Thyroid gland (tissue), 4 donors: ENCODE measurements around the gene CDHR3. TPM values are rescaled to one million over a fixed set of nuclear protein-coding genes. Genes with fewer than 3 reads are reported as not detected.

Source experiments
- DNase-seq, 2 donors: peaks; one replicate each; pipeline ENCODE4 v3.0.0-alpha.2; 2019
- H3K27ac ChIP-seq, 3 donors: fragments of 200-600 bp; sonication (generic); 1 replicate in 2 of 3; 2 replicates in 1 of 3; pipeline ENCODE4 v1.5.1; 2016 to 2019; ENCODE audit warnings: mild to moderate bottlenecking in 1 of 3, moderate library complexity in 1 of 3
- H3K27me3 ChIP-seq: fragments of 200-600 bp; sonication (generic); one replicate; pipeline ENCODE4 v1.5.1; 2019
- H3K36me3 ChIP-seq, 2 donors: fragments of 200-600 bp; sonication (generic); one replicate each; pipeline ENCODE4 v1.5.1; 2016 to 2019
- H3K4me1 ChIP-seq, 2 donors: fragments of 200-600 bp; sonication (generic); one replicate each; pipeline ENCODE4 v1.5.1; 2017 to 2019
- H3K4me3 ChIP-seq, 3 donors: fragments of 200-600 bp; sonication (generic); replicated peaks in 1 of 3; 1 replicate in 2 of 3; 2 replicates in 1 of 3; pipeline ENCODE4 v1.5.1; 2016; ENCODE audit warnings: mild to moderate bottlenecking in 1 of 3
- H3K9me3 ChIP-seq: fragments of 200-600 bp; sonication (generic); one replicate; pipeline ENCODE4 v1.5.1; 2017
- POLR2A ChIP-seq, 2 donors: fragments of 450-650 bp; IDR thresholded peaks; one replicate each; pipeline ENCODE4 v1.6.1; 2017; ENCODE audit warnings: antibody characterized with exemption in 2 of 2, mild to moderate bottlenecking in 2 of 2, moderate library complexity in 1 of 2
- WGBS, 2 donors: methylation state at CpG; one replicate each; pipeline ENCODE4 v1.1.5; 2017; 5-methylcytosine and 5-hydroxymethylcytosine counted together
- intact Hi-C: fragments of 100-400 bp; cut with DNase I; formaldehyde crosslinking; loops from one replicate; pipeline ENCODE4 v1.15.1; 2023
- total RNA-seq, 4 donors: library from RNA; depleted of rRNA; stranded (reverse); fragments of >200 nt; gene quantifications; one replicate each; pipeline ENCODE4 v1.2.3, GENCODE V29; 2016
- TF ChIP-seq, protein P1 (sequence below), 6 experiments: fragments of 200-600 bp in 3 of 6; fragments of 450-650 bp in 3 of 6; sonication (generic) in 3 of 6; IDR thresholded peaks; one replicate each; pipeline ENCODE4 v1.5.1; 2016 to 2019; ENCODE audit warnings: antibody characterized with exemption in 6 of 6, mild to moderate bottlenecking in 2 of 6, inconsistent platforms in 1 of 6, moderate library complexity in 1 of 6

CDHR3 gene
- total RNA-seq, 4 donors from 2014 or later, result 5.8 to 8.6 (median 7.3) TPM

DNA sequence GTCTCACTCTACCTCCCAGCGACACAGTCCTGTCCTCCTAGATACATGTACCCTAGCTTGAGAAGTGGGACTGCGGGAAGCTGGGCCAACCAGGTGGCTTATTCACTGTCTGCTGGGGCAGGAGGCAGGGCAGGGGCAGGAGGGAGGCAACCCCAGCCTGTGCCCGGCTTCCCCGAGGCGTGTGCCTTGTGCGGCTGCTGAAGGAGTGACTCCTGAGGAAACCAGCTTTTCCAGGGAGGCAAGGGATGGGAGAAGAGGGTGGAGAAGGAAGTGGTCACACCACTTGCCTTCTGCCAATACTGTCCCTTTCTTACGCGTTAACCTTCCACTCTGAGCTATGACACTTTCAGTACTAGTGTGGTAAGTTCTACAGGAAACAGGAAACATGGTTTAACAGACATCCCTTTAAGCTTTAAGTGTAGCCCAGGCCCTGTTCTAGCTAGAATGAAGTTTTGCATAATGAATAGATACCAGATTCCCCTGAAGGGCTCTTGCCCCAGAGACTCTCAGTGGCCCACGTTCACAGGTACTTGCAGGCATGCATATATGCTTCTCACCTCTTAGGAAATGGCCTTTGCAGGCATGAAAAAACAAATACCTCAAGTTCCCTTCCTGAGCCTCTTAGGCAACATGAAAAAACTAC is 108.4 kb downstream of the CDHR3 start:
- Histone ChIP-seq H3K27ac (peak overlapping the region; percentile 68 to 96 (median 91)), H3K9me3 (no peaks in the 10 kb centered on the region), H3K36me3 (no peaks in the 10 kb centered on the region), H3K27me3 (no peaks in the 10 kb centered on the region), H3K4me1 (peaks cover 38 to 55% of the 10 kb centered on the region in 2 donors), H3K4me3 (no peak overlapping the region)
- 52 to 66% methylated on average over 9 of the region's 9 CpGs for WGBS, 2 donors
- DNase-seq, result peak in 1 of 2 donors; percentile 18
- TF ChIP-seq, protein P1, sequence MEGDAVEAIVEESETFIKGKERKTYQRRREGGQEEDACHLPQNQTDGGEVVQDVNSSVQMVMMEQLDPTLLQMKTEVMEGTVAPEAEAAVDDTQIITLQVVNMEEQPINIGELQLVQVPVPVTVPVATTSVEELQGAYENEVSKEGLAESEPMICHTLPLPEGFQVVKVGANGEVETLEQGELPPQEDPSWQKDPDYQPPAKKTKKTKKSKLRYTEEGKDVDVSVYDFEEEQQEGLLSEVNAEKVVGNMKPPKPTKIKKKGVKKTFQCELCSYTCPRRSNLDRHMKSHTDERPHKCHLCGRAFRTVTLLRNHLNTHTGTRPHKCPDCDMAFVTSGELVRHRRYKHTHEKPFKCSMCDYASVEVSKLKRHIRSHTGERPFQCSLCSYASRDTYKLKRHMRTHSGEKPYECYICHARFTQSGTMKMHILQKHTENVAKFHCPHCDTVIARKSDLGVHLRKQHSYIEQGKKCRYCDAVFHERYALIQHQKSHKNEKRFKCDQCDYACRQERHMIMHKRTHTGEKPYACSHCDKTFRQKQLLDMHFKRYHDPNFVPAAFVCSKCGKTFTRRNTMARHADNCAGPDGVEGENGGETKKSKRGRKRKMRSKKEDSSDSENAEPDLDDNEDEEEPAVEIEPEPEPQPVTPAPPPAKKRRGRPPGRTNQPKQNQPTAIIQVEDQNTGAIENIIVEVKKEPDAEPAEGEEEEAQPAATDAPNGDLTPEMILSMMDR (IDR thresholded peaks at IDR 0.05), result no peak
- TF ChIP-seq POLR2A (IDR thresholded peaks at IDR 0.05), result no peak
- intact Hi-C loops, result loop anchor here (5.0 kb wide), 1 partner anchor 36 kb away; no protein-coding TSS in a partner anchor

DNA sequence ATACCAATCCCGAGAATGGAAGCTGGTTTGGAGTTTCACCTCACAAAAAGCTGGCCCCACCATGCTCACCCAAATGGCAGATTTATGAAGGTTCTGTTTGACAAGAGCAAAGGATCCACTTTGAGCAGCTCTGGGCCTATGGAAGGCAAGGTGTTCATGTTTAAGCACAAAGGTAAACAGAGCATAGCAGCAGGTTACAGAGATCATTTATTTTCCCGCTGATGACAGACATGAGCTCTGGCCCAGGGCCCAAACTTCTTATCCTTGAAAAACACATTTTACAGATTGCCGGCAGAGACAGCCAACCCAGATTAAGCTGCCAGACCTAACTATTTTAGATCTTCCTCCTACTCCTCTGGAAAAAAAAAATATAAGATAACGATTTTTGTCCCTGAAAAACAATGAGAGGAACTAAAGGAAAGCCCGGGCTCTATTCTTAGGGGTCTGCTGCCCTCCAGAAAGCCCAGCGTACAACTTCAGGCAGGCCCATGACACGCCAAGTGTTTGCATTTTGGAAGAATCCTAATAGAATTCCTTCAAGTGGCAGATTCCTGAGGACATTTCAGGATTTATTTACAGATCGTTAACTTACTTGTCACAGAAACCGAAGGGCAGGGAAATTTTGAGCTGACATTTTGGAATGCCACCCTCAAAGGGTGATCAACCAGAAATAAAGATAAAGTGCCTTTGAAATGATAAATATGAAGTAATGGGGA is 109.1 kb downstream of the CDHR3 start:
- no peaks in the 10 kb centered on the region for H3K36me3 ChIP-seq
- H3K27ac ChIP-seq, result peak overlapping the region; percentile 68 to 96 (median 91)
- no peak for TF ChIP-seq POLR2A (IDR thresholded peaks at IDR 0.05)
- TF ChIP-seq, protein P1 (IDR thresholded peaks at IDR 0.05), result no peak
- H3K27me3 ChIP-seq, result no peaks in the 10 kb centered on the region
- peaks cover 38 to 53% of the 10 kb centered on the region in 2 donors for H3K4me1 ChIP-seq
- peak; percentile 55 to 68 for DNase-seq
- intact Hi-C loops, result loop anchor here (5.0 kb wide), 1 partner anchor 35 kb away; no protein-coding TSS in a partner anchor
- WGBS, 2 donors, result 23 to 25% methylated on average over 9 of the region's 9 CpGs
- no peak overlapping the region for H3K4me3 ChIP-seq
- H3K9me3 ChIP-seq, result no peaks in the 10 kb centered on the region

DNA sequence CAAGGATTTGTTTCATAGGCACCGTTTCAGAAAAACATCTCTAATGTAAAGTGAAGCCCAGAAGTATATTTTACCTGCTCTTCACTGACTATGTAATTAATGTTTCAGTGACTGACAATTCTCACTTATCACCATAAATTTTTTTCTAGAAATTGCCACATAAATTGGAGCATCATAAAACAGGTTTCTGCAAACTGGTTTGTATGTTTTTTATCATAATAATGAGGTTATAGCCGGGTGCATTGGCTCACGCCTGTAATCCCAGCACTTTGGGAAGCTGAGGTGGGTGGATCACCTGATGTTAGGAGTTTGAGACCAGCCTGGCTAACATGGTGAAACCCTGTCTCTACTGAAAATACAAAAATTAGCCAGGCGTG is 109.6 kb downstream of the CDHR3 start:
- Histone ChIP-seq H3K4me3 (no peak overlapping the region), H3K9me3 (no peaks in the 10 kb centered on the region), H3K4me1 (peaks cover 38 to 53% of the 10 kb centered on the region in 2 donors), H3K36me3 (no peaks in the 10 kb centered on the region), H3K27ac (peak overlapping the region; percentile 68 to 96 (median 91)), H3K27me3 (no peaks in the 10 kb centered on the region)
- TF ChIP-seq, protein P1 (IDR thresholded peaks at IDR 0.05), result no peak
- TF ChIP-seq POLR2A (IDR thresholded peaks at IDR 0.05), result no peak
- intact Hi-C loops, result loop anchor here (5.0 kb wide), 1 partner anchor 35 kb away; no protein-coding TSS in a partner anchor
- WGBS, 2 donors, result 76% methylated on average over 4 of the region's 4 CpGs
- no peak for DNase-seq

DNA sequence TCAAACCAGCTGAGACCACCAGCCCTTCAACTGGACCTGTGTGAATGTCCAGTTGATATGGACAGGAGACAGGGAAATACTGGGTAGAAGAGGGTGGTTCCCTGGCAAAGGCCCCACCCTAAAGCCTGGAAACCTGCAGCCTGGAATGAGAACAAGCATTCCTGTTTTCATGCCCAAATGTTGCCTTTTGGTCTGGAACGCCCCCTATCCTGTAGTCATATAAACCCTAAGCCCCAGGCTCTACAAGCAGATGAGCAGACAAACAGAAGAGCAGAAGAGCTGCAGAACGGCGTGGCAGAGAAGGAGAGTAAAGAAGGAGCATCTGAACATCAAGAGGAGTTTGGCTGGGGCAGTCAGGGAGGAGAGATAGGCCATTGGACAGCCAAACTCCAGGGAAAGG is 110.6 kb downstream of the CDHR3 start:
- H3K9me3 ChIP-seq, result no peaks in the 10 kb centered on the region
- intact Hi-C loops, result loop anchor here (5.0 kb wide), 1 partner anchor 34 kb away; no protein-coding TSS in a partner anchor
- H3K27ac ChIP-seq, result no peak overlapping the region
- H3K4me3 ChIP-seq, result no peak overlapping the region
- no peak for DNase-seq
- H3K36me3 ChIP-seq, result no peaks in the 10 kb centered on the region
- H3K27me3 ChIP-seq, result no peaks in the 10 kb centered on the region
- H3K4me1 ChIP-seq, result peaks cover 38 to 53% of the 10 kb centered on the region in 2 donors
- TF ChIP-seq, protein P1 (IDR thresholded peaks at IDR 0.05), result no peak
- TF ChIP-seq POLR2A (IDR thresholded peaks at IDR 0.05), result no peak
- WGBS, 2 donors, result 94% methylated on average over 3 of the region's 3 CpGs

DNA sequence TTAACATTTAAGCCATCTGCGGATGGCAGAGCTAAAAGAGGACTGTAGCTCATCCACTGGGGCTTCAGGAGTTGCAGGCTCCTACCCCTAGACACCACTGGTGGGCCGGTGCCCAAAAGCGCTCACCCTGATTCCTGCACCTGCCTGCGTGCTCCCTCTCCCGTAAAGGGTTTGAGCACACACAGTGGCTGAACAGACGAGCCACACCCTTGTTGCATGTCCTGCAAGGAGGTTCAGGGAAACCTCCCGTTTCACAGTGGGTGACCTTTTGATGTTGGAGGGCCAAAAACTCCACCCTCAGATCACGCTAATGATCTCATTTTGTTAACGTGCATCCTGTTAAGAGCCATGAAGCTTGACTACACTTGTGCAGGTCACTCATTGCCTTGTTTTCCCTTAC is 111.2 kb downstream of the CDHR3 start:
- DNase-seq, result no peak
- Histone ChIP-seq H3K9me3 (no peaks in the 10 kb centered on the region), H3K4me3 (no peak overlapping the region), H3K36me3 (no peaks in the 10 kb centered on the region), H3K27ac (no peak overlapping the region), H3K4me1 (peaks cover 38 to 50% of the 10 kb centered on the region in 2 donors), H3K27me3 (no peaks in the 10 kb centered on the region)
- TF ChIP-seq POLR2A (IDR thresholded peaks at IDR 0.05), result no peak
- TF ChIP-seq, protein P1 (IDR thresholded peaks at IDR 0.05), result no peak
- intact Hi-C loops, result loop anchor here (5.0 kb wide), 1 partner anchor 33 kb away; no protein-coding TSS in a partner anchor
- 89 to 94% methylated on average over 9 of the region's 9 CpGs for WGBS, 2 donors
